HEK293 (cell line): ENCODE data around the gene LMCD1.

Source experiments
- CTCF ChIA-PET: fragments of 350-600 bp; formaldehyde crosslinking; extraction: SDS; loops from one replicate; lab custom pipeline; 2021; ENCODE audit warnings: antibody characterized with exemption; lab: Yijun Ruan, JAX
- POLR2A ChIA-PET: fragments of 300-600 bp; formaldehyde crosslinking; extraction: SDS; loops from one replicate; lab custom pipeline; 2020; ENCODE audit warnings: antibody characterized with exemption, inconsistent platforms; lab: Yijun Ruan, JAX
- H3K27ac ChIP-seq: fragments of 200-500 bp; sonication (Bioruptor generic); 2 replicates; pipeline ENCODE4 v1.5.1; 2014; ENCODE audit warnings: low read depth, low read length, control low read depth, inconsistent platforms; ENCODE audit errors: extremely low read depth
- H3K36me3 ChIP-seq, 2 experiments: fragments of 200-500 bp in 1 of 2; sonication (Bioruptor generic) in 1 of 2; 1 replicate in 1 of 2; 2 replicates in 1 of 2; pipeline ENCODE4 v1.5.1; 2014 to 2017; ENCODE audit warnings: inconsistent platforms in 2 of 2, low read length in 2 of 2; ENCODE audit not compliant: control insufficient read depth in 2 of 2, insufficient read depth in 1 of 2
- H3K4me1 ChIP-seq: fragments of 200-500 bp; sonication (Bioruptor generic); 2 replicates; pipeline ENCODE4 v1.5.1; 2014; ENCODE audit warnings: mild to moderate bottlenecking, low read length, inconsistent platforms; ENCODE audit not compliant: control insufficient read depth, insufficient read depth
- H3K4me3 ChIP-seq: 2 replicates; pipeline ENCODE4 v1.5.1; 2011; ENCODE audit warnings: low read depth, mild to moderate bottlenecking, control low read depth, low read length, moderate library complexity
- H3K9me3 ChIP-seq: fragments of 200-500 bp; sonication (Bioruptor generic); 2 replicates; pipeline ENCODE4 v1.5.1; 2014; ENCODE audit warnings: low read depth, low read length, inconsistent platforms; ENCODE audit not compliant: control insufficient read depth, insufficient read depth
- GLI4 ChIP-seq: fragments of 450-650 bp; formaldehyde crosslinking; IDR thresholded peaks from 2 replicates; pipeline ENCODE4 v1.5.1; 2016; ENCODE audit warnings: missing biosample characterization, missing genetic modification characterization
- PRDM4 ChIP-seq: fragments of 450-650 bp; formaldehyde crosslinking; IDR thresholded peaks from 2 replicates; pipeline ENCODE4 v1.5.1; 2017; ENCODE audit warnings: missing biosample characterization, missing genetic modification characterization
- SP7 ChIP-seq: fragments of 450-650 bp; formaldehyde crosslinking; IDR thresholded peaks from 2 replicates; pipeline ENCODE4 v1.5.1; 2016; ENCODE audit warnings: missing biosample characterization, missing genetic modification characterization
- YY1 ChIP-seq: fragments of 450-650 bp; formaldehyde crosslinking; IDR thresholded peaks from 2 replicates; pipeline ENCODE4 v1.5.1; 2018; ENCODE audit warnings: missing biosample characterization, missing genetic modification characterization
- ZBTB1 ChIP-seq: fragments of 450-650 bp; formaldehyde crosslinking; IDR thresholded peaks from 2 replicates; pipeline ENCODE4 v1.5.1; 2016; ENCODE audit warnings: missing biosample characterization, missing genetic modification characterization
- ZBTB20 ChIP-seq: fragments of 450-650 bp; formaldehyde crosslinking; IDR thresholded peaks from 2 replicates; pipeline ENCODE4 v1.5.1; 2016; ENCODE audit warnings: missing biosample characterization, missing genetic modification characterization
- ZIC2 ChIP-seq: fragments of 450-650 bp; formaldehyde crosslinking; IDR thresholded peaks from 2 replicates; pipeline ENCODE4 v1.5.1; 2016; ENCODE audit warnings: missing biosample characterization, missing genetic modification characterization
- ZNF121 ChIP-seq: fragments of 450-650 bp; formaldehyde crosslinking; IDR thresholded peaks from 2 replicates; pipeline ENCODE4 v1.5.1; 2016; ENCODE audit warnings: missing biosample characterization, missing genetic modification characterization
- ZNF138 ChIP-seq: fragments of 450-650 bp; formaldehyde crosslinking; IDR thresholded peaks from 2 replicates; pipeline ENCODE4 v1.5.1; 2016; ENCODE audit warnings: missing biosample characterization, missing genetic modification characterization, borderline replicate concordance
- ZNF146 ChIP-seq: fragments of 450-650 bp; formaldehyde crosslinking; IDR thresholded peaks from 2 replicates; pipeline ENCODE4 v1.5.1; 2016; ENCODE audit warnings: missing biosample characterization, missing genetic modification characterization
- ZNF18 ChIP-seq: fragments of 450-650 bp; formaldehyde crosslinking; IDR thresholded peaks from 2 replicates; pipeline ENCODE4 v1.5.1; 2016; ENCODE audit warnings: missing biosample characterization, missing genetic modification characterization
- ZNF214 ChIP-seq: fragments of 450-650 bp; formaldehyde crosslinking; IDR thresholded peaks from 2 replicates; pipeline ENCODE4 v1.5.1; 2017; ENCODE audit warnings: missing biosample characterization, mild to moderate bottlenecking, missing genetic modification characterization, borderline replicate concordance
- ZNF350 ChIP-seq: fragments of 450-650 bp; formaldehyde crosslinking; IDR thresholded peaks from 2 replicates; pipeline ENCODE4 v1.5.0; 2017; ENCODE audit warnings: missing biosample characterization, mild to moderate bottlenecking, missing genetic modification characterization
- ZNF544 ChIP-seq: fragments of 450-650 bp; formaldehyde crosslinking; IDR thresholded peaks from 2 replicates; pipeline ENCODE4 v1.5.0; 2017; ENCODE audit warnings: missing biosample characterization, missing genetic modification characterization
- ZNF704 ChIP-seq: fragments of 450-650 bp; formaldehyde crosslinking; IDR thresholded peaks from 2 replicates; pipeline ENCODE4 v1.5.1; 2016; ENCODE audit warnings: missing biosample characterization, missing genetic modification characterization
- ZNF830 ChIP-seq: fragments of 450-650 bp; IDR thresholded peaks from 2 replicates; pipeline ENCODE4 v1.5.0; 2018; ENCODE audit warnings: missing biosample characterization, missing genetic modification characterization, low read depth, mild to moderate bottlenecking, moderate library complexity
- ZNF843 ChIP-seq: fragments of 450-650 bp; formaldehyde crosslinking; IDR thresholded peaks from 2 replicates; pipeline ENCODE4 v1.5.1; 2016; ENCODE audit warnings: missing biosample characterization, missing genetic modification characterization
- ZSCAN18 ChIP-seq: fragments of 450-650 bp; formaldehyde crosslinking; IDR thresholded peaks from 2 replicates; pipeline ENCODE4 v1.5.1; 2016; ENCODE audit warnings: missing biosample characterization, missing genetic modification characterization
- ZSCAN4 ChIP-seq: fragments of 450-650 bp; formaldehyde crosslinking; IDR thresholded peaks from 2 replicates; pipeline ENCODE4 v1.5.1; 2017; ENCODE audit warnings: missing biosample characterization, missing genetic modification characterization

The LMCD1 gene

GRCh38 chr3:8530581-8530980 lies 29.0 kb downstream of the LMCD1 start:
- no peak overlapping the region for H3K4me3 ChIP-seq
- H3K36me3 ChIP-seq: no peaks in the 10 kb centered on the region
- H3K9me3 ChIP-seq: no peaks in the 10 kb centered on the region
- ChIA-PET CTCF (interaction anchor here (0.6 to 0.7 kb wide), 2 partner anchors 10 to 28 kb away, joined by 3 read pairs; no protein-coding TSS in a partner anchor), POLR2A (no interaction called here)
- H3K27ac ChIP-seq: no peak overlapping the region
- no peak for TF ChIP-seq ZSCAN4 (tag by site-specific recombination)
- 0 out of 2 replicates have a peak, but pooled peaks cover under 1% of the 10 kb centered on the region for H3K4me1 ChIP-seq

- Histone ChIP-seq H3K4me1 (no peaks in the 10 kb centered on the region), H3K36me3 (peaks cover 2 to 5% of the 10 kb centered on the region in 2 experiments; a peak in 1 of 3 replicates), H3K27ac (no peak overlapping the region), H3K4me3 (no peak overlapping the region), H3K9me3 (no peaks in the 10 kb centered on the region)
- POLR2A ChIA-PET: no interaction called here
- CTCF ChIA-PET: interaction anchor here (0.6 kb wide), 1 partner anchor 62 kb away, joined by 3 read pairs; no protein-coding TSS in a partner anchor
- TF ChIP-seq ZBTB1 (tag by site-specific recombination): no peak
- TF ChIP-seq SP7 (tag by site-specific recombination): no peak
- no peak for TF ChIP-seq ZIC2 (tag by site-specific recombination)
- TF ChIP-seq ZNF121 (tag by site-specific recombination): no peak
- TF ChIP-seq ZNF18 (tag by site-specific recombination): no peak
- no peak for TF ChIP-seq ZNF138 (tag by site-specific recombination)
These were observed 30.7 kb downstream of the LMCD1 start for GRCh38 chr3:8532251-8532871.

GRCh38 chr3:8536096-8537056 lies 34.8 kb downstream of the LMCD1 start:
- POLR2A ChIA-PET: no interaction called here
- TF ChIP-seq ZNF121 (tag by site-specific recombination) (no peak), YY1 (no peak), GLI4 (tag by site-specific recombination) (no peak), ZNF214 (tag by site-specific recombination) (no peak), ZNF830 (tag by site-specific recombination) (no peak), ZSCAN18 (no peak), PRDM4 (no peak), ZNF146 (tag by site-specific recombination) (no peak), ZNF544 (no peak), ZNF704 (tag by site-specific recombination) (no peak), ZNF350 (tag by site-specific recombination) (no peak), ZSCAN4 (tag by site-specific recombination) (no peak), ZNF843 (tag by site-specific recombination) (no peak), ZBTB20 (tag by site-specific recombination) (no peak)

More at GRCh38 chr3:8536096-8537056, 34.8 kb downstream of the LMCD1 start:
- Histone ChIP-seq H3K9me3 (no peaks in the 10 kb centered on the region), H3K4me3 (no peak overlapping the region), H3K36me3 (peaks cover 6 to 28% of the 10 kb centered on the region in 2 experiments; a peak in 1 of 3 replicates), H3K4me1 (no peaks in the 10 kb centered on the region), H3K27ac (no peak overlapping the region)
- CTCF ChIA-PET: interaction anchor here (1.4 kb wide), 1 partner anchor 94 kb away, joined by 4 read pairs; no protein-coding TSS in a partner anchor
